ENCODE measurements around the gene HS3ST3B1. TPM values are rescaled to one million over a fixed set of nuclear protein-coding genes. Genes with fewer than 3 reads are reported as not detected.
A peak's percentile ranks its signal among the peaks of the same experiment; 100 is the strongest.

The HS3ST3B1 gene
- polyA plus RNA-seq, 1 experiment = 10.3 TPM

GRCh38 chr17:14298947-14299279, 2.0 kb upstream of the HS3ST3B1 start:
- Histone ChIP-seq H3K27me3 (ENCODE audit: control insufficient read depth, insufficient read depth, low read length) (no peaks in the 10 kb centered on the region), H3K9me3 (ENCODE audit: control insufficient read depth, insufficient read depth, low read length) (no peaks in the 10 kb centered on the region; the same call in 1 of the 2 replicates), H3K4me3 (ENCODE audit: low read depth, low read length) (peak overlapping the region; percentile 76; the same call in 1 of the 2 replicates), H3K27ac (ENCODE audit: low read depth, low read length) (no peak overlapping the region)
- DNase-seq (ENCODE audit: low read depth, low spot score) = no peak
- CTCF ChIA-PET = interaction anchor here (0.7 to 6.0 kb wide), 3 partner anchors 703 to 1268 kb away, joined by 7 to 57 read pairs (median 24); no protein-coding TSS in a partner anchor
- TF ChIP-seq CTCF (IDR thresholded peaks at IDR 0.05; ENCODE audit: low read depth, low read length) = no peak
- POLR2A ChIA-PET = interaction anchor here (0.6 to 0.7 kb wide), 2 partner anchors 13 to 710 kb away, joined by 5 read pairs; no protein-coding TSS in a partner anchor

- Histone ChIP-seq H3K27ac (ENCODE audit: low read depth, low read length) (peak overlapping the region; percentile 81), H3K27me3 (ENCODE audit: control insufficient read depth, insufficient read depth, low read length) (no peaks in the 10 kb centered on the region), H3K9me3 (ENCODE audit: control insufficient read depth, insufficient read depth, low read length) (no peaks in the 10 kb centered on the region; the same call in 1 of the 2 replicates), H3K4me3 (ENCODE audit: low read depth, low read length) (peak overlapping the region; percentile 76)
- ChIA-PET CTCF (interaction anchor here (0.6 to 6.0 kb wide), 4 partner anchors 252 to 1269 kb away, joined by 3 to 57 read pairs (median 16); no protein-coding TSS in a partner anchor), POLR2A (no interaction called here)
- no peak for TF ChIP-seq CTCF (IDR thresholded peaks at IDR 0.05; ENCODE audit: low read depth, low read length)
- DNase-seq (ENCODE audit: low read depth, low spot score) = no peak
These were observed 1.4 kb upstream of the HS3ST3B1 start for GRCh38 chr17:14299280-14300141.

GRCh38 chr17:14301279-14302090, 604 bp downstream of the HS3ST3B1 start:
- TF ChIP-seq CTCF (IDR thresholded peaks at IDR 0.05; ENCODE audit: low read depth, low read length) = no peak
- peak overlapping the region; percentile 70 for H3K27ac ChIP-seq (ENCODE audit: low read depth, low read length)
- peak overlapping the region; percentile 94 for H3K4me3 ChIP-seq (ENCODE audit: low read depth, low read length)
- ChIA-PET CTCF (interaction anchor here (0.5 to 6.0 kb wide), 23 partner anchors 8 to 1271 kb away, joined by 3 to 57 read pairs (median 3); no protein-coding TSS in a partner anchor), POLR2A (interaction anchor here (0.6 to 2.2 kb wide), 15 partner anchors 8 to 964 kb away, joined by 3 to 15 read pairs (median 6); partner anchors contain the start of gene HS3ST3A1)
- H3K27me3 ChIP-seq (ENCODE audit: control insufficient read depth, insufficient read depth, low read length) = no peaks in the 10 kb centered on the region
- no peaks in the 10 kb centered on the region; the same call in 1 of the 2 replicates for H3K9me3 ChIP-seq (ENCODE audit: control insufficient read depth, insufficient read depth, low read length)
- DNase-seq (ENCODE audit: low read depth, low spot score) = no peak

- DNase-seq (ENCODE audit: low read depth, low spot score) = no peak
- Histone ChIP-seq H3K4me3 (ENCODE audit: low read depth, low read length) (peak overlapping the region; percentile 94), H3K27ac (ENCODE audit: low read depth, low read length) (peak overlapping the region; percentile 65), H3K9me3 (ENCODE audit: control insufficient read depth, insufficient read depth, low read length) (no peaks in the 10 kb centered on the region; the same call in 1 of the 2 replicates), H3K27me3 (ENCODE audit: control insufficient read depth, insufficient read depth, low read length) (no peaks in the 10 kb centered on the region)
- CTCF ChIA-PET = interaction anchor here (0.5 to 6.0 kb wide), 18 partner anchors 143 to 1272 kb away, joined by 3 to 57 read pairs (median 3); no protein-coding TSS in a partner anchor
- TF ChIP-seq CTCF (IDR thresholded peaks at IDR 0.05; ENCODE audit: low read depth, low read length) = no peak
- POLR2A ChIA-PET = interaction anchor here (0.6 to 2.2 kb wide), 4 partner anchors 206 to 709 kb away, joined by 3 to 15 read pairs (median 8); partner anchors contain the start of gene HS3ST3A1
These were observed 1.2 kb downstream of the HS3ST3B1 start for GRCh38 chr17:14302091-14302430.

Data from AG04450 (cell line).